Thymus (tissue), 11 donors: ENCODE data around the gene ATG12. TPM values are rescaled to one million over a fixed set of nuclear protein-coding genes. Genes with fewer than 3 reads are reported as not detected.

Experiments used
- DNase-seq, 9 donors: peaks; one replicate each; pipeline ENCODE4 v3.0.0-alpha.2; 2013; ENCODE audit warnings: low spot score in 9 of 9, low read depth in 6 of 9, missing footprints in 1 of 9
- H3K27ac ChIP-seq, 2 donors: one replicate each; pipeline ENCODE4 v1.5.1; 2013; ENCODE audit warnings: control low read depth in 1 of 2, low read depth in 1 of 2, low read length in 1 of 2, mild to moderate bottlenecking in 1 of 2, moderate library complexity in 1 of 2
- H3K27me3 ChIP-seq, 2 donors: one replicate each; pipeline ENCODE4 v1.5.1; 2013; ENCODE audit warnings: low read length in 1 of 2; ENCODE audit not compliant: control insufficient read depth in 2 of 2, insufficient read depth in 1 of 2
- H3K36me3 ChIP-seq, 2 donors: one replicate each; pipeline ENCODE4 v1.5.1; 2013; ENCODE audit warnings: low read length in 1 of 2, mild to moderate bottlenecking in 1 of 2, moderate library complexity in 1 of 2; ENCODE audit not compliant: control insufficient read depth in 2 of 2, insufficient read depth in 2 of 2
- H3K4me1 ChIP-seq, 2 donors: one replicate each; pipeline ENCODE4 v1.5.1; 2013; ENCODE audit warnings: low read length in 2 of 2; ENCODE audit not compliant: control insufficient read depth in 2 of 2, insufficient read depth in 2 of 2
- H3K4me3 ChIP-seq, 2 donors: one replicate each; pipeline ENCODE4 v1.5.1; 2013; ENCODE audit warnings: low read length in 2 of 2, control low read depth in 1 of 2, mild to moderate bottlenecking in 1 of 2
- H3K9me3 ChIP-seq, 2 donors: one replicate each; pipeline ENCODE4 v1.5.1; 2013; ENCODE audit warnings: low read length in 1 of 2, mild to moderate bottlenecking in 1 of 2; ENCODE audit not compliant: control insufficient read depth in 2 of 2, insufficient read depth in 1 of 2
- WGBS: extraction: QIAGEN DNeasy Blood & Tissue Kit; methylation state at CpG from one replicate; pipeline ENCODE4 v1.1.7; 2013; 5-methylcytosine and 5-hydroxymethylcytosine counted together
- polyA plus RNA-seq: library from polyadenylated mRNA; stranded (reverse); fragments of 200-250 nt; gene quantifications from one replicate; pipeline ENCODE4 v1.2.3, GENCODE V29; 2013
- total RNA-seq: library from RNA; stranded (reverse); fragments of 120-200 nt; gene quantifications from one replicate; pipeline ENCODE4 v1.2.4, GENCODE V29; 2013
- donor health status: healthy.

ATG12 gene
- total and polyA plus RNA-seq, 2 donors: 52.9 to 58.1 TPM

DNA sequence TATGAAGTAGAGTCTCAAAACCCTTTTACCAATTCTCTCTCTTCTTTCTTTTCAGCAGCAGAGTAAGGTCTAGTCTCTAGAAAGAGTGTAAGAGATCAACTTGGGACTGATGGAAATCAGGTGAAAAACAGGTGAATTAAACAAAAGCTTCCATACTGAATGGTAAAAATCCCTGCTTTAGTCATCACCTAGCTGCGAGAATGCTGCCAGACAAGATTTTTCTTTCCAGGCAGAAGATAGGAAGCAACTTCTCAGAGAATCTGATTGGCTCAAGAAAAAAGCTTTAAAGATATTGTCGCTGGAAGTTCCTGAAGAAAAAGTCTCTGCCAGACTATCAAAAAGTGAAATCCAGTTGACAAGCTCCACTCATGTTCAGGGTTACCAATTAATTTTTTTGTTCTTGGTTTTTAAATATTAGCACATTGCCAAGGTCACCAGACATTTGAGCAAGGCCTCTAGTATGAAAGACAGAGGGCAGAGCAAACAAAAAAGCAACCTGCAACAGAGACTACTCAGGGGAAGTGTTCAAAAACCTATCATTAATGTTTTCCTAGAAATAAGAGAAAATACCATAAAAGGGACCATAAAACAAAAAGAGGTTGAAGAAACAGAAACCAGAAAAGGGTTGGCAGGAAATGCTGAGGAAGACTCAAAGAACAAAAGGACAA lies 34.2 kb downstream of the ATG12 start:
- Histone ChIP-seq H3K27ac (no peak overlapping the region), H3K27me3 (no peaks in the 10 kb centered on the region), H3K4me1 (no peaks in the 10 kb centered on the region), H3K4me3 (no peak overlapping the region), H3K9me3 (no peaks in the 10 kb centered on the region), H3K36me3 (no peaks in the 10 kb centered on the region)
- no peak for DNase-seq
- 86% methylated on average over 2 of the region's 2 CpGs for WGBS

- Histone ChIP-seq H3K36me3 (no peaks in the 10 kb centered on the region), H3K4me3 (no peak overlapping the region), H3K27me3 (no peaks in the 10 kb centered on the region), H3K9me3 (no peaks in the 10 kb centered on the region), H3K4me1 (no peaks in the 10 kb centered on the region), H3K27ac (no peak overlapping the region)
- 72% methylated on average over 1 of the region's 1 CpG for WGBS
- no peak for DNase-seq
These were observed 39.4 kb downstream of the ATG12 start for GRCh38 chr5:115801984-115802383.

DNA sequence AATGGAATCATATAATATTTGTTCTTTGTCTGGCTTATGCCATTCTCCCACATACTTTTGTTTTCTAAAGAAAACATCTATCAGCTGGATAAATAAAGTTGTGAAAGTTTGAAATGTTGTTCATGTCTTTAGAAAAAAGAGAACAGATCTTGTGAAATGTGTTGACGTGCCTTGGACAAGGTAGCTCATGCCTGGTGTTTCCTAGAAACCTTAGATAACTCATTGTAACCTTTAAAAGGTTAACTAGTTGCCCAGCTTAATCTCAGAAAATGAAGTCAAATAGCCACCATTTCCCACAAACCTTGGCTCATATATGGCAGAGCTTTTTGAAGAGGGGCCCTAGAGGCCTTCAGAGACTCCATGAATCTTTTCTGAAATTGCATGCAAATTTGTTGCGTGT lies 40.2 kb downstream of the ATG12 start:
- DNase-seq: no peak
- Histone ChIP-seq H3K27ac (no peak overlapping the region), H3K9me3 (no peaks in the 10 kb centered on the region), H3K36me3 (no peaks in the 10 kb centered on the region), H3K4me1 (no peaks in the 10 kb centered on the region), H3K4me3 (no peak overlapping the region), H3K27me3 (no peaks in the 10 kb centered on the region)
- 94% methylated on average over 2 of the region's 2 CpGs for WGBS

- H3K27ac ChIP-seq: no peak overlapping the region
- no peaks in the 10 kb centered on the region for H3K27me3 ChIP-seq
- H3K4me1 ChIP-seq: no peaks in the 10 kb centered on the region
- DNase-seq: no peak
- H3K36me3 ChIP-seq: no peaks in the 10 kb centered on the region
- WGBS: 90% methylated on average over 2 of the region's 2 CpGs
- no peaks in the 10 kb centered on the region for H3K9me3 ChIP-seq
- no peak overlapping the region for H3K4me3 ChIP-seq
These were observed 41.3 kb downstream of the ATG12 start for GRCh38 chr5:115800108-115800507.

GRCh38 chr5:115798252-115798651 lies 43.1 kb downstream of the ATG12 start:
- H3K27ac ChIP-seq: no peak overlapping the region

GRCh38 chr5:115796656-115797055 lies 44.7 kb downstream of the ATG12 start:
- Histone ChIP-seq H3K4me3 (no peak overlapping the region), H3K36me3 (no peaks in the 10 kb centered on the region), H3K27ac (no peak overlapping the region), H3K4me1 (no peaks in the 10 kb centered on the region), H3K9me3 (no peaks in the 10 kb centered on the region), H3K27me3 (no peaks in the 10 kb centered on the region)
- DNase-seq: no peak
- WGBS: 95% methylated on average over 3 of the region's 3 CpGs

More at GRCh38 chr5:115798252-115798651, 43.1 kb downstream of the ATG12 start:
- H3K27me3 ChIP-seq: no peaks in the 10 kb centered on the region
- H3K4me3 ChIP-seq: no peak overlapping the region
- 93% methylated on average over 2 of the region's 2 CpGs for WGBS
- H3K4me1 ChIP-seq: no peaks in the 10 kb centered on the region
- H3K36me3 ChIP-seq: no peaks in the 10 kb centered on the region
- no peaks in the 10 kb centered on the region for H3K9me3 ChIP-seq
- no peak for DNase-seq

- no peak overlapping the region for H3K4me3 ChIP-seq
- H3K9me3 ChIP-seq: no peaks in the 10 kb centered on the region
- no peaks in the 10 kb centered on the region for H3K27me3 ChIP-seq
- H3K4me1 ChIP-seq: no peaks in the 10 kb centered on the region
- no peaks in the 10 kb centered on the region for H3K36me3 ChIP-seq
- no peak overlapping the region for H3K27ac ChIP-seq
- WGBS: 100% methylated on average over 1 of the region's 1 CpG
- no peak for DNase-seq
These were observed 45.7 kb downstream of the ATG12 start for GRCh38 chr5:115795700-115796099.

GRCh38 chr5:115788440-115788839 lies 52.9 kb downstream of the ATG12 start:
- WGBS: 99% methylated on average over 1 of the region's 1 CpG

GRCh38 chr5:115787426-115787825 lies 53.9 kb downstream of the ATG12 start:
- Histone ChIP-seq H3K36me3 (no peaks in the 10 kb centered on the region), H3K9me3 (no peaks in the 10 kb centered on the region), H3K4me3 (no peak overlapping the region), H3K4me1 (no peaks in the 10 kb centered on the region), H3K27ac (no peak overlapping the region), H3K27me3 (no peaks in the 10 kb centered on the region)
- WGBS: 48% methylated on average over 1 of the region's 1 CpG
- DNase-seq: no peak

More at GRCh38 chr5:115788440-115788839, 52.9 kb downstream of the ATG12 start:
- Histone ChIP-seq H3K9me3 (no peaks in the 10 kb centered on the region), H3K4me1 (no peaks in the 10 kb centered on the region), H3K4me3 (no peak overlapping the region), H3K27me3 (no peaks in the 10 kb centered on the region), H3K27ac (no peak overlapping the region), H3K36me3 (no peaks in the 10 kb centered on the region)
- DNase-seq: no peak
